Pancreas (tissue), 10 donors: ENCODE measurements around the gene MMAA. TPM values are rescaled to one million over a fixed set of nuclear protein-coding genes. Genes with fewer than 3 reads are reported as not detected.

Source experiments
- ATAC-seq, 4 donors: fragments of 200-7000 bp; cut with Tn5 transposase; one replicate each; pipeline versions ENCODE4 v1.8.0 to v1.9.1; 2020; ENCODE audit warnings: mild to moderate bottlenecking in 4 of 4, moderate library complexity in 4 of 4
- DNase-seq, 6 donors: peaks; one replicate each; pipeline ENCODE4 v3.0.0-alpha.2; 2020
- FAIRE-seq: peaks from 2 replicates; lab custom pipeline; 2012; peaks lifted over from hg19 to GRCh38; lab: Jason Lieb, UNC
- H3K27ac ChIP-seq, 4 donors: fragments of 200-600 bp; sonication (generic); 1 replicate in 3 of 4; 2 replicates in 1 of 4; pipeline versions ENCODE4 v1.5.0 to v1.8.0; 2020
- H3K27me3 ChIP-seq, 4 donors: fragments of 200-600 bp; one replicate each; pipeline ENCODE4 v1.8.0; 2021
- H3K36me3 ChIP-seq, 3 donors: fragments of 200-600 bp; sonication (generic) in 1 of 3; one replicate each; pipeline versions ENCODE4 v1.5.0 to v1.8.0; 2020 to 2021
- H3K4me1 ChIP-seq, 3 donors: fragments of 200-600 bp; one replicate each; pipeline ENCODE4 v1.8.0; 2021
- H3K4me3 ChIP-seq, 4 donors: fragments of 200-600 bp; sonication (generic) in 2 of 4; one replicate each; pipeline versions ENCODE4 v1.5.0 to v1.8.0; 2020 to 2021
- H3K9me3 ChIP-seq, 4 donors: fragments of 200-600 bp; one replicate each; pipeline ENCODE4 v1.8.0; 2021
- CTCF ChIP-seq, 4 donors: fragments of 200-600 bp; sonication (generic) in 3 of 4; IDR thresholded peaks; one replicate each; pipeline versions ENCODE4 v1.5.0 to v1.8.0; 2021; ENCODE audit warnings: antibody characterized with exemption in 4 of 4
- WGBS, 2 donors: extraction: QIAGEN DNeasy Blood & Tissue Kit; methylation state at CpG; one replicate each; pipeline ENCODE4 v1.1.7; 2013; 5-methylcytosine and 5-hydroxymethylcytosine counted together
- intact Hi-C, 3 donors: fragments of 100-400 bp; cut with DNase I; formaldehyde crosslinking; loops; one replicate each; pipeline versions ENCODE4 v1.11.1 to v1.14.2; 2022
- polyA plus RNA-seq, 2 donors: library from polyadenylated mRNA; stranded (reverse); fragments of 200-250 nt; gene quantifications; one replicate each; pipeline ENCODE4 v1.2.3, GENCODE V29; 2013
- total RNA-seq, 6 donors: library from RNA; stranded (reverse); fragmentation: NEBNext Ultra II Directional in 4 of 6; extraction: Animal tissue kit (Norgen Biotek cat#: 25700) in 4 of 6; gene quantifications; one replicate each; pipeline versions ENCODE4 v1.2.1 to v1.2.4, GENCODE V29; 2021 to 2023
- donor health status: healthy with polysubstance abuse.
- donor health status: DM: no; HTN: no; CAD: no; lungs with moderate emphysema.
- donor health status: DM: no; HTN: no; CAD: no.
- donor health status: control.
- donor health status: control.
- donor health status: Bipolar disorder and iron deficiency.
- donor health status: DM: yes; HTN: yes; CAD: no.
- donor health status: DM: no; HTN: no; CAD: no.
- donor health status: DM: no; HTN: no; CAD: no.
- donor health status: DM: yes; HTN: yes; CAD: no.

The MMAA gene
- total and polyA plus RNA-seq, 8 donors, result 3.0 to 9.5 (median 5.5) TPM

GRCh38 chr4:145623831-145624230 lies 4.6 kb downstream of the MMAA start:
- DNase-seq (no peak), FAIRE-seq (no peak), ATAC-seq (no peak)
- intact Hi-C loops, result no loop called here
- Histone ChIP-seq H3K27ac (peak overlapping the region in 2 of 4 donors; percentile 29 to 37), H3K9me3 (no peaks in the 10 kb centered on the region), H3K27me3 (no peaks in the 10 kb centered on the region), H3K4me1 (peaks cover 3 to 18% (median 16%) of the 10 kb centered on the region in 3 donors), H3K4me3 (no peak overlapping the region), H3K36me3 (no peaks in the 10 kb centered on the region)
- whole genome bisulfite sequencing, 2 donors, result 74 to 96% methylated on average over 1 of the region's 1 CpG
- no peak for TF ChIP-seq CTCF (IDR thresholded peaks at IDR 0.05)

- FAIRE-seq (no peak), DNase-seq (no peak), ATAC-seq (no peak)
- no peaks in the 10 kb centered on the region for H3K27me3 ChIP-seq
- H3K9me3 ChIP-seq, result no peaks in the 10 kb centered on the region
- H3K36me3 ChIP-seq, result no peaks in the 10 kb centered on the region
- H3K27ac ChIP-seq, result no peak overlapping the region
- H3K4me3 ChIP-seq, result no peak overlapping the region
- TF ChIP-seq CTCF (IDR thresholded peaks at IDR 0.05), result no peak
- intact Hi-C loops, result no loop called here
- WGBS, 2 donors, result 69 to 71% methylated on average over 10 of the region's 10 CpGs
- H3K4me1 ChIP-seq, result peaks cover 2 to 11% (median 8%) of the 10 kb centered on the region in 3 donors
These were observed 6.8 kb downstream of the MMAA start for GRCh38 chr4:145625677-145626622.

- no peaks in the 10 kb centered on the region for H3K27me3 ChIP-seq
- WGBS, 2 donors, result 77 to 78% methylated on average over 2 of the region's 2 CpGs
- H3K36me3 ChIP-seq, result no peaks in the 10 kb centered on the region
- peaks cover 0 to 8% (median 2%) of the 10 kb centered on the region in 3 donors for H3K4me1 ChIP-seq
- H3K4me3 ChIP-seq, result no peak overlapping the region
- FAIRE-seq, result no peak
- DNase-seq, result no peak
- no peak overlapping the region for H3K27ac ChIP-seq
- TF ChIP-seq CTCF (IDR thresholded peaks at IDR 0.05), result no peak
- intact Hi-C loops, result no loop called here
- no peak for ATAC-seq
- no peaks in the 10 kb centered on the region for H3K9me3 ChIP-seq
These were observed 7.4 kb downstream of the MMAA start for GRCh38 chr4:145626623-145626982.

- ATAC-seq (no peak), DNase-seq (no peak), FAIRE-seq (no peak)
- no peaks in the 10 kb centered on the region for H3K4me1 ChIP-seq
- H3K36me3 ChIP-seq, result no peaks in the 10 kb centered on the region
- no peaks in the 10 kb centered on the region for H3K9me3 ChIP-seq
- no peak for TF ChIP-seq CTCF (IDR thresholded peaks at IDR 0.05)
- 82 to 84% methylated on average over 1 of the region's 1 CpG for WGBS, 2 donors
- intact Hi-C loops, result no loop called here
- no peak overlapping the region for H3K27ac ChIP-seq
- H3K27me3 ChIP-seq, result no peaks in the 10 kb centered on the region
- no peak overlapping the region for H3K4me3 ChIP-seq
These were observed 15.9 kb downstream of the MMAA start for GRCh38 chr4:145635117-145635516.

- H3K27ac ChIP-seq, result no peak overlapping the region
- no peaks in the 10 kb centered on the region for H3K27me3 ChIP-seq
- intact Hi-C loops, result no loop called here
- H3K4me1 ChIP-seq, result no peaks in the 10 kb centered on the region
- no peak for DNase-seq
- H3K36me3 ChIP-seq, result no peaks in the 10 kb centered on the region
- no peak for ATAC-seq
- H3K4me3 ChIP-seq, result no peak overlapping the region
- TF ChIP-seq CTCF (IDR thresholded peaks at IDR 0.05), result no peak
- no peak for FAIRE-seq
- H3K9me3 ChIP-seq, result no peaks in the 10 kb centered on the region
These were observed 16.4 kb downstream of the MMAA start for GRCh38 chr4:145635630-145636029.
